HG03520 (cell line): ENCODE results near the gene ZFYVE28.
A peak's percentile ranks its signal among the peaks of the same experiment; 100 is the strongest.
"Not testable (repeated sequence)": the region's sequence is repeated elsewhere in the genome, so short reads cannot be mapped to it uniquely, and the experiment has no call there.

Experiments
- ATAC-seq: cut with Tn5 transposase; IDR thresholded peaks from one replicate; pipeline ENCODE4 v1.9.1; 2021; ENCODE audit warnings: mild to moderate bottlenecking, moderate library complexity; ENCODE audit not compliant: unreplicated experiment

Gene ZFYVE28

GRCh38 chr4:2446656-2447564 is 28.5 kb upstream of the ZFYVE28 start:
- ATAC-seq: no peak

DNA sequence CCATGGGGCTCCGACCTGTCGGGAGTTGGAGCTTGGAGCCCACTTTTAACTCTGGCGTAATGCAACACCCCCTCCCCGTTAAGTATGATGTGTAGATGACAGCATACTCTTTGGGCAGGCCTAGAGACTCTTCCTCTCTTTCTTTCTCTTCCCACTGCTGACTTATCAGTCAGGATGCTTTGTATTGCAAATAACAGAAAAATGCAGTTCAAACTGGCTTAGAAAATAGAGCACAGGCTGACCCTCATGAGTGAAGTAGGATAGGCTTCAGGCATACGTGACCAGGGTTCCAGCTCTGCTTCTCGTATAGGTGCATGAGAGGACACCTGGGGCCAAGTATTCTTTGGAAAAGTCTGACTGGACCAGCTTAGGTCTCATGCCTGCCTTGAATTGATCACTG is 27.1 kb upstream of the ZFYVE28 start:
- ATAC-seq: no peak

DNA sequence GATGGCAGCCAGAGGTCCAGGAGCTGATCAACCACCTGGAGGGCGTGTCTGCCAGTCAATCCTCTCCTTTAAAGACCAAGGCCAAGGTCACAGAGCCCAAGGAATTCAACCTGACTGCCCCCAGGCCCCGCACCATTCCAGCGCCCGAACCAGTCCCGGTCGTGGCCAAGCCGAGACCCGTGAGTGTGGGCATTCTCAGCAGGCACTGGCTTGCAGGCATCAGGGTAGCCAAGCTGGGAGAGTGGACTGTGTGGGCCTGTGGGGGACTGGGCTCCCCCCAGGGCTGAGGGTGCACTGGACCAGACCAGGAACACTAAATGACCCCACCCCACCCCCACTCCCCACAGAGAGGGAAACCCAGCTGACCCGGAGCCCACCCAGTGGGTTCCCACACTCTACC is 26.7 kb upstream of the ZFYVE28 start:
- no peak for ATAC-seq

DNA sequence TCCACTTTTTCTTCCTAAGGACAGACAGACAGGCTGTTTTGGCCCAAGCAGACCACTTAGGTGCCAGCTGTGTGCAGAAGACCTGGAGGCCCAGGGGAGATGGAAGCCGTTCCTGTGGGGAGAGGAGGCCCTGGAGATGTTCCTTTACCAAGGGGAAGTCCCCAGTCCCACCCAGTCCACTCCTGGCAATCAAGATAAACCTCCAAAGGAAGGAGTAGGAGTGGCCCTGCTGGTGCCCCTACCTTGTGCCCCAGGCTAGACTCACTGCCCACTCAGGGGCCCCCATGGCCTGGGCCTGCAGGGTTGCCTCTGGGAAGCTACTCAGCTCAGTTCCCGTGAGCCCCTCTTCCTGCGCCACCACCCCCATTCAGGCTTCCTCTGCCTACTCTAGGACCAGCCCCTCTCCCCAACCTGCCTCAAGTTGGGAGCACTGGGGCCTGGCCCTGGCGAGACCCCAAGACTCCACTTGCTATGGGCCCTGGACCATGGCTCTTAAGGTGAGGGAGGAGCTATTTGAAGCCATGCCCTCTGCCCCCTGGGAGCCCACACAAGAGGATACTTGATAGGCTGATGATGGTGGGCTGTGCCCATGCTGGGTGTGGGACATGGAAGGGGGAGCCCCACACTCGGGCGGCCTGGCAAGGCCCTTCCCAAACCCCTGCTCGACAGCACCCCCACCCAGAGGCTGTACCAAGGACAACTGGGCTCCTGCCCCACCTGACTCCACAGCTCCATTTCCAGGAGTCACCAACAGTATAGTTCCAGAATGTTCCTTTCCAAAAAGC is 25.7 kb upstream of the ZFYVE28 start:
- no peak for ATAC-seq

DNA sequence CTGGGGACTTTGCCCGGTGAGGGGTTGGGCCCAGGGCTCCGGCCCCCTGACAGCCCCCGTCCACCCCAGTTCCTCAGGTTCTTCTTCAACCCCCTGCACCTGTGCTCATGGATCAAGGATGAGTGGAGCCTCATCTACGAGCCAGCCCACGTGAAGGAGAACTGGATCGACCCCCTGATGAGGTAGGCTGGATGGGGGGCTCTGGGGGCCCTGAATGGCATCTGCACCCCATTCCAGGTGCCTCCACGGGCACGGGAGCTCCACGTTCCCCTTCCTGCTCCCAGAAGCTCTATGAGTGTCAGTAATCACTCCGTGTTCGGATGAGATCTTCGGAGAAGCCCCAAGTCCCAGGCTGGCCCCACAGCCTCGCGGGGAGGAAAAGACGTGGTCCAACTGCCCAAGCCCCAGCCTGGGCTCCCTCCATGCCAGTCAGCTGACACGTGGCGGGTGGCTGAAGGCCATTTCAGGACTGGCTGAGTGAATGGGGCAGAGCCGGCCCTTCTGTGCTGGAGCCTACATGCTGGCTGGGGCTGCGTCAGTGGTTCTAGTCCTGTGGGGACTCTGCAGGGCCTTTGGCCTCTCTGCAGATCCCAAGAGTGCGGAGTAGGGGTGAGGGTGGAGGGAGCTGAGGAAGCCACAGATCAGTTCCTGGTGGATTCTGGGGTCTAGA is 24.8 kb upstream of the ZFYVE28 start:
- ATAC-seq: no peak

DNA sequence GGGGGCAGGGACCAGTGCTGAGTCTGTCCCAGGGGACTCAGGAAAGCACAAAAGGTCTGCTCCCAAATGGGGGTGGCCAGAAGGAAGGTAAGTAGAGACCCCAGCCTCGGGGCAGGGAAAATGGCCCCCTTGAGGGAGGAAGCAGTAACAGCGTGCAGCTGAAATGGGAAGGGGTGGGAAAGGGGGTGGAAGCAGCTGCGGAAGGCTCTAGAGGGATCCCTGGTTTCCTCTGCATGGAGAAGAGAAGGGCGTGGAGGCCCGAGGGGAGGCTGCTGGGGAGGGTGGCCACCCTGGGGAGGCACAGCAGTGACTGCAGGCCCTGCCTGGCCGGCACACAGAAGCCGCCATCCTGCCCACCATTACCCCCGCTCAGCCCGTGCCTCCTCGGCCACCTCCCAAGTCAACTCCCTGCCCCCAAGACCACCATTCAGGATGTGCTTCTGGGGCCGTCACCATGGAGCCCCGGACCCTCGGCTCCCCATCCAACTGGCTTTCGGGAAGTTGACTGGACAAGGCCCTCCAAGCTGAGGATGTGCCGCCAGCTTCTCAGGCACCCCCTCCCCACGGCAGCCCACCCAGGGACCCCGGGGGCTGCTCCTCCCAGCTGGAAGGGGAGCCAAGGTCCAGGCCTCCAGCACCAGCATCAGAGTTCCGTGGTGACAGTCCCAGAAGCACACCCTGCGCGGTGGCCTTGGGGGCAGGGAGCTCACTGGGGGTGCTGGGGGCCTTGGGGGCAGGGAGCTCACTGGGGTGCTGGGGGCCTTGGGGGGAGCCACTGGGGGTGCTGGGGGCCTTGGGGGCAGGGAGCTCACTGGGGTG is 23.9 kb upstream of the ZFYVE28 start:
- no peak for ATAC-seq

DNA sequence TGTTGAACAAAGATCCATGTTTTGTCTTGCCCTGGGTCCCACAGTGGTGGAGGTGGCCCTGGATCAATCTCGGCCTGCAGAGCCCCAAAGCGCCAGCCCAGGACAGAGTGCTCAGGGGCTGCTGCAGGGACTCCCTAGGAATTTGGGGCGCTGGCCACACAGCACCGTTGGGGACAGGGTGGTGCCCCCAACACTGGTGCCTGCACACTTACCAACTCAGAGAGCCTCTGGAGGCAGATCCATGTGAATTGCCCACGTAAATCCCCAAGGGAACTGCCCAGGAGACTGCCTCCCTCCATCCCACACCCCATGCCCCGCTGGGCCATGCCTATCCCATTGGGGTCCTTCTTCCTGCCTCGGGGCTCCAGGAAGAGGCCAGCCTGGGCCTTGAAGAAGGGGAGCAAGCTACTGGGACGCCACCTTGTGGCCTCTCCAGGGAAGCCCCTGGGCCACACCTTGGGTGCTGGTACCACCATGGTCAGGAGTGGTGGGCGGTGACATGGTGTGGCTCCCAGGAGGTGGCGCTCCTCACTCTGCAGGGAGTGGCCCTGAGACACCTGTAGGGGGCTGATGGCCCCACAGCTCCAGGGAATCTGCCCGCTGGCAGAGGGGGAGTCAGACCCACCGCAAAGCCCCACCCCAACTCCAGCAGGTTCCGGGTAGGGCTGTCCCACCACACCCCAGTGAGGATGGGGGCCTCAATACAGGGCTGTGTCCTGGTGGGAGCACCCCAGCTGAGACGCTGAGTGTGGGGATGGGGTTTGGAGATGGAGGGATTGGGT is 23.1 kb upstream of the ZFYVE28 start:
- ATAC-seq: peak; percentile 86

GRCh38 chr4:2438822-2439718 is 20.6 kb upstream of the ZFYVE28 start:
- ATAC-seq: no peak

- no peak for ATAC-seq
These were observed 19.2 kb upstream of the ZFYVE28 start for GRCh38 chr4:2437475-2438215.

GRCh38 chr4:2436761-2437474 is 18.5 kb upstream of the ZFYVE28 start:
- no peak for ATAC-seq

DNA sequence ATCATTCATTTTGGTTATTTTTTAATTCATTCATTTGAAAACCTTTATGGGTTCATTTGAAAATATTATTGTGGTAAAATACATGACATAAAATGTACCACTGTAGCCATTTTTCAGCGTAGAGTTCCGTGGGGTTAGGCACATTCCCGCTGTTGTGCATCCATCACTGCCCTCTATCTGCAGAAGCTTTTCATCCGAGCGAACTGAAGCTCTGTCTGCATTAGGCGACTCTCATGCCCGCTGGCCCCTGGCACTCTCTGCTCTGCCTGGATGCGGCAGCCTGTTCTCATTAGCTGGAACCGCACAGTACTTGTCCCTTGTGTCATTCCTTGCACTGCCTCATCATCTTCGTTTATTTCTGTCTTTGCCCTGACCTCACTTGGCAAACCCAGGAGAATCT is 17.9 kb upstream of the ZFYVE28 start:
- no peak for ATAC-seq

GRCh38 chr4:2434420-2434819 is 16.0 kb upstream of the ZFYVE28 start:
- ATAC-seq: no peak

DNA sequence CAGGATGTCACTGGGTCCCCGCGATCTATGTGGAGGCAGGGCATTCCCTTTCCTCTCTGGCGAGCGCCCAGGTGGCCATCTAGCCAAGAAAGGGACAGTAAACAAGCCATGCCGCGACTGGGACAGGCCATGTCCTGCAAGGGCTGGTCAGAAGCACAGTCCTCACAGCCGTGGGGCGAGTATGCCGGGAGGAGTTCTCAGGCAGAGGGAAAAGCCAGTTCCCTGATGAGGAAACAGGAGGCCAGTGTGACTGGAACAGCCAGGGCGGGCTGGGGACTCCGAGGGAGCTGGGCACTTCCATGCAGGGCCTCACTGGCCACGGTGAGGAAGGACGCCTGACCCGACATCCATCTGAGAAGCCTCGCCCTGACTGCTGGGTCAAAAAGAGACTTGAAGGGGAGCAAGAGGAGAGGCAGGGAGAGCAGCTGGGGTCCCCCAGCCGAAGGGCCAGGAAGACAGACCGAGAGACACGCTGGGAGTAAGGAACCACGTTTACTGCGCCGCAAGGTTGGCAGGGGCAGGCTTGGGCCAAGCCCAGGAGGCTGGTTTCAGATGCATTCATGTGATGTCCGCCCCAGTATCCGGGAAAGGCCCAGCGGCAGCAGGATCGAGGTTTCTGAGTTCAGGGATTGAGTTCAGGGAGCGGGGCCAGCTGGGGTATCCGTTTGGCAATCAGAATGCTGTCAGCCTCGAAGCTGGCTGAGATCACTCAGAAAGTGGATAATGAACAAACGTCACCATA is 15.3 kb upstream of the ZFYVE28 start:
- no peak for ATAC-seq

DNA sequence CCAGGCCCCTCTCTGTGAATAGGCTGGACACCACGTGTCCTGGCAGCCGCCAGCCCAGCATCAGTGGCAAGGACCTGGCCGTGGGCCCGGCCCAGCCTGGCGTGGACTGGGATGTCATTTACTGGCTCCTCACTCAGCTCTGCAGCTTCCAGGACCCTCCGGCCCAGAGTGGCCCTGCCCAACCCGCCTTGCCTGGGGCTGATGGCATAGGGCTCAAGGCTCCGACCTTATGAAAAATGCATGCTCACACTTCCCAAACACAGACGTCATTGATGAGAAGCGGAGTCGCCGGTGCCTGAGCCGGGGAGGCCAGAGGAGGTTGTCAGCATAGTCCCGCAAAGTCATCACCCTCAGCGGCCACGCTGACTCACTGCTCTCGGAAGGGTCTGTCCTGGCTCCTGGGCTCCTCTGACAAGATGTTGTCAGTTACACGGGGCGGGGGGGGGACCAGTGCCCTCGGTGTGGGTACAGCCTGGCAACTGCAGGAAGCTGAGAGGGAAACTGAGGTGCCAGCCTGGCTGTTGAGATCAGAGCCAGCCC is 14.6 kb upstream of the ZFYVE28 start:
- no peak for ATAC-seq

DNA sequence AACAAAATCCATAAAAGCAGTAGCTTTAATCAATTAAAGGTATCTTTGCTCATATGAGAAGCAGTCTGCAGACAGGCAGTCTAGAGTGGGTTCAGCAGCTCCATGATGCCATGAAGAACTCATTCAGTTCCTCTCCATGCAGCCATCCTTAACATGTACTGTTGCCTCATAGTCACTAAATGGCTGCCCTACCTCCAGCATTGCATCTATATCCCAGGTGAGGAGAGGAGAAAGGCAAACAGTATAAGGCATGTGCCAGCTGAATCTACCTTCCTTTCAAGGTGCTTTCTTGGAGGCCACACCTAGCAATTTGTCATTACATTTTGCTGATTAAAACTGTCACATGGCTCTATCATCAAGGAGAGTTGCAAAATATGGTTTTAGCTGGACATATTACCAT is 13.6 kb upstream of the ZFYVE28 start:
- ATAC-seq: no peak

DNA sequence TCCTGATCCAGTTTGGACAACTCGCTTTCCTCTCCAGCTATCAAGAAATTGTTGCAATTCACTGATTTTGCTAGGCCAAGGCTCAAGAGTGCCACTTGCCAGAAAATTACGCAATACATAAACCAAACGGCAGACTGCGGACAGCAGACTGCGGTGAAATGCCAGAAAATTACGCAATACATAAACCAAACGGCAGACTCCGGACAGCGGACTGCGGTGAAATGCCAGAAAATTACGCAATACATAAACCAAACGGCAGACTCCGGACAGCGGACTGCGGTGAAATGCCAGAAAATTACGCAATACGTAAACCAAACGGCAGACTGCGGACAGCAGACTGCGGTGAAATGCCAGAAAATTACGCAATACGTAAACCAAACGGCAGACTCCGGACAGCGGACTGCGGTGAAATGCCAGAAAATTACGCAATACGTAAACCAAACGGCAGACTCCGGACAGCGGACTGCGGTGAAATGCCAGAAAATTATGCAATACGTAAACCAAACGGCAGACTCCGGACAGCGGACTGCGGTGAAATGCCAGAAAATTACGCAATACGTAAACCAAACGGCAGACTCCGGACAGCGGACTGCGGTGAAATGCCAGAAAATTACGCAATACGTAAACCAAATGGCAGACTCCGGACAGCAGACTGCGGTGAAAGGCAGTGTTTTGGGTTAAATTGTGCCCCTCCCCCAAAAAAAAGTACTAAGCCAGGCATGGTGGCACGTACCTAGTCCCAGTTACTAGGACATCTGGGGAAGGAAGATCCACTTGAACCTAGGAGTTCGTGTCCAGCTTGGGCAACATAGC is 11.7 kb upstream of the ZFYVE28 start:
- ATAC-seq: not testable (repeated sequence)
